HG03439 (cell line): Measurements from ENCODE around the gene AKIRIN1.
"Not testable (repeated sequence)": the region's sequence is repeated elsewhere in the genome, so short reads cannot be mapped to it uniquely, and the experiment has no call there.

Experiments used
- ATAC-seq: cut with Tn5 transposase; IDR thresholded peaks from one replicate; pipeline ENCODE4 v1.9.1; 2021; ENCODE audit warnings: mild to moderate bottlenecking, moderate library complexity; ENCODE audit not compliant: unreplicated experiment

Gene AKIRIN1

GRCh38 chr1:38990738-38991637, at the start of gene AKIRIN1:
TSS of gene AKIRIN1 (plus strand) at chr1:38991276. CDS start at chr1:38991381, 105 bp downstream.
- ATAC-seq = peak; percentile 91

- no peak for ATAC-seq
Observed at GRCh38 chr1:38941527-38942019, 49.5 kb upstream of the AKIRIN1 start, which contains the start of gene RHBDL2. TSS of gene RHBDL2 (minus strand) at chr1:38941830. CDS start at chr1:38919212, 22,618 bp downstream.

GRCh38 chr1:38942664-38943428, 48.2 kb upstream of the AKIRIN1 start:
- no peak for ATAC-seq

GRCh38 chr1:38944547-38944946, 46.5 kb upstream of the AKIRIN1 start:
- ATAC-seq = no peak

- no peak for ATAC-seq
Observed at GRCh38 chr1:38950553-38950952, 40.5 kb upstream of the AKIRIN1 start.

GRCh38 chr1:38953433-38953860, 37.6 kb upstream of the AKIRIN1 start:
- no peak for ATAC-seq

GRCh38 chr1:38958967-38959366, 32.1 kb upstream of the AKIRIN1 start:
- no peak for ATAC-seq

- ATAC-seq = no peak
Observed at GRCh38 chr1:38962113-38962512, 29.0 kb upstream of the AKIRIN1 start.

GRCh38 chr1:38962560-38962959, 28.5 kb upstream of the AKIRIN1 start:
- no peak for ATAC-seq

GRCh38 chr1:38964140-38964548, 26.9 kb upstream of the AKIRIN1 start:
- no peak for ATAC-seq

GRCh38 chr1:38973145-38973544, 17.9 kb upstream of the AKIRIN1 start:
- not testable (repeated sequence) for ATAC-seq

GRCh38 chr1:38973659-38974437, 17.2 kb upstream of the AKIRIN1 start:
- no peak for ATAC-seq

- ATAC-seq = not testable (repeated sequence)
Observed at GRCh38 chr1:38977399-38978244, 13.5 kb upstream of the AKIRIN1 start.

GRCh38 chr1:38978245-38978542, 12.9 kb upstream of the AKIRIN1 start:
- not testable (repeated sequence) for ATAC-seq

GRCh38 chr1:38979380-38979779, 11.7 kb upstream of the AKIRIN1 start:
- ATAC-seq = not testable (repeated sequence)

- no peak for ATAC-seq
Observed at GRCh38 chr1:38989979-38990378, 1.1 kb upstream of the AKIRIN1 start.

GRCh38 chr1:38990386-38990737, 714 bp upstream of the AKIRIN1 start:
- ATAC-seq = no peak

GRCh38 chr1:38991638-38992411, 749 bp downstream of the AKIRIN1 start:
- ATAC-seq = no peak

- no peak for ATAC-seq
Observed at GRCh38 chr1:38992412-38993111, 1.5 kb downstream of the AKIRIN1 start.
